AG04449 (cell line): Measurements from ENCODE around the gene SPG7.

Source experiments
- CTCF ChIA-PET: fragments of 350-600 bp; formaldehyde crosslinking; extraction: SDS; loops from one replicate; lab custom pipeline; 2021; ENCODE audit warnings: antibody characterized with exemption; lab: Yijun Ruan, JAX
- POLR2A ChIA-PET: fragments of 400-600, 350-600 bp; formaldehyde crosslinking; extraction: SDS; loops from one replicate; lab custom pipeline; 2020; ENCODE audit warnings: antibody characterized with exemption, inconsistent platforms; lab: Yijun Ruan, JAX
- DNase-seq: peaks from one replicate; pipeline ENCODE4 v3.0.0-alpha.2; 2010; ENCODE audit warnings: low read depth, low spot score
- H3K4me3 ChIP-seq: 2 replicates; pipeline ENCODE4 v1.5.1; 2011; ENCODE audit warnings: low read depth, mild to moderate bottlenecking, control low read depth, low read length
- TF ChIP-seq, protein P1 (sequence below): IDR thresholded peaks from one replicate; pipeline ENCODE4 v1.5.1; 2011; ENCODE audit warnings: mild to moderate bottlenecking, moderate library complexity, low read length, control low read depth, inconsistent platforms; ENCODE audit not compliant: insufficient read depth; ENCODE audit errors: missing control alignments

The SPG7 gene

DNA sequence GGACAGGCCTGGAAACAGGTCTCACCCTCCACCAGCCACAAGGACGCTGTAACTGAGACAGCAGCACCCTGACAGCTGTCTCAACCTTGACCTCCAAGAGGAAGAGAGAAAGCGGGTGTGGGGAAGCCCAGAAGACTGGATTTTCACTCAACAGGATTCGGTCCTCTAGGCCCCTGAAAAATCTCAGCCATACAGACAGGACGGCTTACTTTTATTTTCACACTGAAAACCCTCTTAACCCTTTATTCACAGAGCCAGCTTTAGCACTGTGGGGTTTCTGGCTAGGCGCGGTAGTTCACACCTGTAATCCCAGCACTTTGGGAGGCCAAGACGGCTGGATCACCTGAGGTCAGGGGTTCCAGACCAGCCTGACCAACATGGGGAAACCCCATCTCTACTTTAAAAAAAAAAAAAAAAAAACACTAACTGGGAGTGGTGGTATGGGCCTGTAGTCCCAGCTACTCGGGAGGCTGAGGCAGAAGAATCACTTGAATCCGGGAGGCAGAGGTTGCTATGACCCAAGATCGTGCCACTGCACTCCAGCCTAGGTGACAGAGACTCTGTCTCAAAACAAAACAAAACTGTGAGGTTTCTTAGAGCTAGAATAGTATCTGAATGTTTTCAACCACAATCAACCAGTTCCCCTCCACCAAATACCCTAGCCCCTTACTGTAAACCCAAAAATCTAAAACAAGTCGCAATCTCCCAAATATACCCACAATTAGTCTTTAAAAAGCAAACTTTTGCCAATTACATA lies 23.1 kb upstream of the SPG7 start:
- no peak overlapping the region for H3K4me3 ChIP-seq
- POLR2A ChIA-PET, result no interaction called here

DNA sequence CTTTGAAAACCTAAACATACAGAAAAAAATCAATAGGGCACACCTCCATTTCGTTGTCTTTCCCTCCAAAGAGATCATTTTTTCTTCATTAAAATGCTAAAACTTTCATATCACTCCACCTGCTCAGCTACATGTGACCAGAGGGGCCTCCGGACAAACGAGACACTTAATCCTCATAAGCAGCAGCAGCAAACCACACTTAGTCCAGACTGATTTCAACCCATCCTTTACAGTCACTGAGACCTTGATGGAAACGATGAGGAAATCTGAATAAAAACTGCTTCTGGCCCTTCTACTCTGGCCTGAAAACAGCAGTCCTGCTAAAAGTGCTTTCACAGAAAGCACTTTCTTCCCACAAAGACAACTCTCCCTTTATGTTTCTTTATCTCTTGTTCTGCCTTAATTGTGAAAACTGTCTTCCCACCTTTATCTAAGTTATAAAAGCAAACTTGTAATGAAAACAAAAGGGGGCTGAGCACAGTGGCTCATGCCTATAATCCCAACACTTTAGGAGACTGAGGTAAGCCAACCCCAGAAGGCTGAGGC lies 22.4 kb upstream of the SPG7 start:
- H3K4me3 ChIP-seq, result no peak overlapping the region
- DNase-seq, result no peak
- TF ChIP-seq, protein P1, sequence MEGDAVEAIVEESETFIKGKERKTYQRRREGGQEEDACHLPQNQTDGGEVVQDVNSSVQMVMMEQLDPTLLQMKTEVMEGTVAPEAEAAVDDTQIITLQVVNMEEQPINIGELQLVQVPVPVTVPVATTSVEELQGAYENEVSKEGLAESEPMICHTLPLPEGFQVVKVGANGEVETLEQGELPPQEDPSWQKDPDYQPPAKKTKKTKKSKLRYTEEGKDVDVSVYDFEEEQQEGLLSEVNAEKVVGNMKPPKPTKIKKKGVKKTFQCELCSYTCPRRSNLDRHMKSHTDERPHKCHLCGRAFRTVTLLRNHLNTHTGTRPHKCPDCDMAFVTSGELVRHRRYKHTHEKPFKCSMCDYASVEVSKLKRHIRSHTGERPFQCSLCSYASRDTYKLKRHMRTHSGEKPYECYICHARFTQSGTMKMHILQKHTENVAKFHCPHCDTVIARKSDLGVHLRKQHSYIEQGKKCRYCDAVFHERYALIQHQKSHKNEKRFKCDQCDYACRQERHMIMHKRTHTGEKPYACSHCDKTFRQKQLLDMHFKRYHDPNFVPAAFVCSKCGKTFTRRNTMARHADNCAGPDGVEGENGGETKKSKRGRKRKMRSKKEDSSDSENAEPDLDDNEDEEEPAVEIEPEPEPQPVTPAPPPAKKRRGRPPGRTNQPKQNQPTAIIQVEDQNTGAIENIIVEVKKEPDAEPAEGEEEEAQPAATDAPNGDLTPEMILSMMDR, result no peak
- CTCF ChIA-PET, result interaction anchor here (1.3 kb wide), 1 partner anchor 14 kb away, joined by 3 read pairs; no protein-coding TSS in a partner anchor
- POLR2A ChIA-PET, result no interaction called here

More for the DNA sequence above, 23.1 kb upstream of the SPG7 start:
- CTCF ChIA-PET, result interaction anchor here (1.3 kb wide), 1 partner anchor 13 kb away, joined by 3 read pairs; no protein-coding TSS in a partner anchor
- TF ChIP-seq, protein P1, result no peak
- no peak for DNase-seq

DNA sequence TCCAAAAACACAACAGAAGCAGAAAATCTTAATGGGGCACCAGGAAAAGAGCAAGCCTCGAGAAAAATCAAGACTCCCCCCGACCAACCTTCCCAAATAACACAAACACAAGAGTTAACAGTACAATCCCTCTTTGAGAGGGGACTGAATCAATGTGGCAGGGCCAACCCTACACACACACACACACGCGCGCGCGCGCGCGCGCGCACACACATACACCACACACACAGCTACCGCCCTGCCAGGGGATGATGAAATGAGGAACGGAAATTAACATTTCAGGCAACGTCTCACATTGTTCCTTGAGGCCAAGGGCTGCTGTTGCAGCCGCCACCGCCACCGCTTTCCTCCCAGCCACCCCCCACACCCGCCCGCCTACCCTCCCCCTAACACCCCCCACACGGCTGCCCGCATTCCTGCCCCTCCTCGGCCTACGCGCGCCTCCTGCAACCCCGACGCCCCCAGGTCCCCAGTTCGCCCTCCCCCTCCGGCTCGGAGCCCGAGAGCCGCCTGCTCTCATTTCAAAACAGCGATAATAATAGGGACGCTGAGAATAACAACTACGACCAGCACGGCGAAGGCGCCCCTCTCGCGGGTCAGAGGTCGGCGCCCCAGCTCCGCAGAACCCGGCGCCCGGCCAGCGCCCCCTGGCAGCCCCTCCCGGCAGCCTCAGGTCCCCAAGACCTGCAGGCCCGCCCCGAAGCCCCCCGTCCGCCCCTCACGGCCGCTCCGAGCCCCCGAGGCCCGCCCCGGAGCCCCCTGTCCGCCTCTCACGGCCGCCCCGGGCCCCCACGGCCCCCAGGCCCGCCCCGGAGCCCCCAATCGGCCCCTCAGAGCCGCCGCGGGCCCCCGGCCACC lies 18.9 kb upstream of the SPG7 start:
- peak; percentile 87 for DNase-seq
- TF ChIP-seq, protein P1, result peak; percentile 16
- CTCF ChIA-PET, result interaction anchor here (1.0 kb wide), 1 partner anchor 193 kb away, joined by 3 read pairs; no protein-coding TSS in a partner anchor
- H3K4me3 ChIP-seq, result peak overlapping the region; percentile 70
- POLR2A ChIA-PET, result interaction anchor here (0.6 to 1.3 kb wide), 6 partner anchors 11 to 201 kb away, joined by 3 to 6 read pairs (median 3); no protein-coding TSS in a partner anchor

DNA sequence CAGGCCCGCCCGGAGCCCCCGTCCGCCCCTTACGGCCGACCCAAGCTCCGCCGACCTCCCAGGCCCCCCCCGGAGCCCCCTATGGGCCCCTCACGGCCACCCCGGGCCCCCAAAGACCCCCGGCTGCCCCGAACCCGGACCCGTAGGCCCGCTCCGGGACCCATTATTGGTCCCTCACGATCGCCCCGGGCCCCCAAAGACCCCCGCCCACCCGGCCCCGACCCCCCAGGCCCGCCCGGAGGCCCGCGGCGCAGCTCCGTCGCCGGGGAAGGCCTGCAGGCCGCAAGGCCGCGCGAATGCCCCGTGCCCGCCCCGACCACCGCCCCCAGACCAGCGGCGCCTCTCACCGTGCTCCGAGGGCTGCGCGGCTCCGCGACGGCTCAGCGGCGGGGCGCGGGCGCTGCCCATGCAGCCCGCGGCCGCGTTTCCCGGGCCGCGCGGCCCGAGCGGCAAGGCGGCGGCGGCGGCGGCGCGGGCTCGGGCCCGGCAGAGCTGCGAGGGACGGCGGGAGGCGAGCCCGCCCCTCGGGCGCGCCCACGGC lies 18.2 kb upstream of the SPG7 start:
- TF ChIP-seq, protein P1, result no peak
- CTCF ChIA-PET, result interaction anchor here (1.0 to 1.1 kb wide), 2 partner anchors 20 to 193 kb away, joined by 3 read pairs; no protein-coding TSS in a partner anchor
- POLR2A ChIA-PET, result interaction anchor here (1.3 kb wide), 1 partner anchor 11 kb away, joined by 3 read pairs; no protein-coding TSS in a partner anchor

DNA sequence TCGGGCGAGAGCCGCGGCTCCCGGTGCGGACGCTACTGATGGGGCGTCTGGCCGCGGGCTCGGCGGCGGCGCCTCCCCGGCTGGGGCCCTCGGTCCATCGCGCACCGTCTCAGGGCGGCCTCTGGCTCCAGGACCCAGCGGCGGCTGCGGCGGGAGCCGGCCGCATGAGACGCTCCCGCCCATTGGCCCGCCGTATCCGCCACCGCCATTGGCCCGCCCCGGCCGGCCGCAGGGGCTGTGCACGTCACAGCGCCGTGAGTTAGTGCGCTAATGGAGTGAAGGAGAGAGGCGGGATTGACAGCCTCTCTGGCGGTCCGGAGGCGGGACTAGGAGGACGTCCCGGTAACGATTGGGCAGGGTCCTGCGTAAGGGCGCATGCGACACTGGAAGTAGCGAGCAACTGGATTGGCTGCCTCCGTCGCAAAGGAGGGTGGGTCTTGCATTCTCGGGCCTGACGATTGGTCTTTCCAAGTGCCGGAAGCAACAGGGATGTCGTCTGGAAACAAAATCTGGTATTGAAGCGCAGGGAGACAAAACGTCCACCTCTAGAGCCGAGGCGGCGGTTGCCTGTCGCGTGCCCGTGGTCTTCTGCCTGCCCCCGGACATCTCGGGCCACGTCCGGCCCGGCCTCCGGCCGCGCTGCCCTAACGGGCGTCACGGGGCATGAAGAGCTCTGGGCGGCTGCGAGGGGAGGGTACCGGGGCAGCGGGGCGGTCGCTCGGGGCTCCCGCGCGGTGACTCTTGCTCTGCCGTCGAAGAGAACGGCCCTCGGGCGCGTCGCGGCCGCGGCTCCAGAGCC lies 17.6 kb upstream of the SPG7 start, which contains the start of gene ANKRD11:
TSS of gene ANKRD11 (minus strand) at position 123 of the 799 bp plus-strand sequence. CDS start 173,542 bp downstream, outside the sequence.
- ChIA-PET CTCF (interaction anchor here (1.0 to 1.1 kb wide), 2 partner anchors 19 to 194 kb away, joined by 3 read pairs; no protein-coding TSS in a partner anchor), POLR2A (interaction anchor here (0.7 kb wide), 1 partner anchor 79 kb away, joined by 3 read pairs; no protein-coding TSS in a partner anchor)
- DNase-seq, result peak; percentile 98
- TF ChIP-seq, protein P1, result no peak
- H3K4me3 ChIP-seq, result peak within 1 kb of the TSS; percentile 79

More for the DNA sequence above, 18.2 kb upstream of the SPG7 start:
- H3K4me3 ChIP-seq, result peak overlapping the region; percentile 70
- DNase-seq, result no peak
